ENCODE results near the gene UBAC2.

DNA sequence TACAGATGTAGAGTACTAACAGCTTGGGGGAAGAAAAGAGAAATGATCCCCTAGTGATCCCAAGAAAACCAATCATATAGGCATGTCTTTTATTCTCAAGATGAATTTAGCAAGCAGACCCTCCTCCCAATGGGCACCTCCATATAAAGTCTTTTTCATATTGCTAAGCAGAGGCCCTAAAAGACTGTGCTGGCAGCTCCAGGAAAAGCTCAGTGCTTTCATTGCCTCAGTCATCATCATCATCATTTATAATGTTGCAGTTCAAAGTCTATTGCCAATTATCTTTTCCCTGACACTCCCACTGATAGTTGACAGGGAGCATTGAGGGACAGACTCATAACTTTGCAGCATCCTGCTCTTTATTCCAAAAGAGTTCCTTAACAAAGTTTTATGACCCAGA lies 93.5 kb downstream of the UBAC2 start:
- no peak for TF ChIP-seq CTCF (IDR thresholded peaks at IDR 0.05; ENCODE audit: poor library complexity)
- TF ChIP-seq EZH2 (IDR thresholded peaks at IDR 0.05; ENCODE audit: borderline replicate concordance): no peak
- TF ChIP-seq EZH2phosphoT487 (IDR thresholded peaks at IDR 0.05; ENCODE audit: low read depth, severe bottlenecking, unreplicated experiment): no peak

Data from hepatocyte (in vitro differentiated cells).